CMK (cell line): ENCODE data around the gene PRDM16.

Experiments
- DNase-seq: peaks from one replicate; pipeline ENCODE4 v3.0.0-alpha.2; 2010; ENCODE audit warnings: low read depth

PRDM16 gene

DNA sequence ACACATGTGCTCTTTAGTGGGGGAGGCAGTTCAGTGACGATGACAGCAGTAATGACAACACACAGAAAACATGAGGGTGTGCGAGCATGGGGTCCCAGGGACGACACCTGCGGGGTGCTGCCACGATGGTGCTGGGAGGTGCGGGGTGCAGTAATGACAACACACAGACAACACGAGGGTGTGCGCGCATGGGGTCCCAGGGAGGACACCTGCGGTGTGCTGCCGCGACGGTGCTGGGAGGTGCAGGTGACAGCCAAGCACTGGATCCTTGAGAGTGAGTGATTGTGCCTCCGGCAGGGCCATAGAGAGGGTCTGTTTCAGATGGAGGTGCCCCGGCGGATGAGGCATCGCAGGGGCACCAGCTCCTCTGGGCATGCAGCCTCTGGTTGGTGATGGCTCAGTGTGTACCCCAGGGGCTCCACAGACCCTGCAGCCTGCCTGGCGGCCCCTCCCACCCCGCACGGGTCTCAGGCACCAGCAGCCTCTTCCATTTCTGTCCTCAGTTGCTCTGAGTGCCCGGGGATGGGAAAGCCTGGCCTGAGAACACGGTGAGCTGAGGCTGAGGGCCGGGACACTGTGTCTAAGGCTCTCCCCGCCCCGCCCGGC, 193.8 kb downstream of the PRDM16 start:
- DNase-seq: no peak

DNA sequence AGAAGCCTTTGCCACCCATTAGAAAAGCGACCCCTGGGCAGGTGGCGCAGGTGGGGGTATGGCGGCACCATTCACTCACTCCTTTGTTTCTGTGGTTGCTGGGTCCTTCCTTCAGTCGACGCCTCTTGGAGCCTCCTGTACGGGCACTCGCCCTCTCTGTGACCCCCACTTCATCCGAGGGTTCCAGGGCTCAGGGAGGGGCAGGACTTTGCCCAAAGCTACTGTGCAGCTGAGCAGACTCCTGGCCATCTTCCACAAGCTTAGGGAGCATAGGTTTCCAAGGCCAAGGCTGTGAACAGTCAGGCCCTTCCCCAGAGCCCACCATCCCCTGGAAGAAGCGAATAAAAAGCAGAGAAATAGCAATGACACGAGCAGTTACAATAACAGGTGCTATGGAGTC, 194.8 kb downstream of the PRDM16 start:
- no peak for DNase-seq

DNA sequence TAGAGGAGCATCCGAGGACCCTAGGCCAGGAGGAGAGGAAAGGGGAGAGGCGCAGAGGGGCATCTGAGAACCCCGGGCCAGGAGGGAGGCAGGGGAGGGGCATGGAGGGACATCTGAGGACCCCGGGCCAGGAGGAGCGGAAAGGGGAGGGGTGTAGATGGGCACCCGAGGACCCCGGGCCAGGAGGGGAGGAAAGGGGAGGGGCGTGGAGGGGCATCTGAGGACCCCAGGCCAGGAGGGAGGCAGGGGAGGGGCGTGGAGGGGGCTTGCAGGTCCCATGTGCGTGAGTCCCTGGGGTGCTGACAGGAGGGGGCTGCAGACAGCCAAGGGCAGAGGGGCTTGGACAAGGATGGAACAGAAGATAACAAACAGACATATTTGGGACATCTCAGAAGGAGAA, 195.5 kb downstream of the PRDM16 start:
- no peak for DNase-seq

DNA sequence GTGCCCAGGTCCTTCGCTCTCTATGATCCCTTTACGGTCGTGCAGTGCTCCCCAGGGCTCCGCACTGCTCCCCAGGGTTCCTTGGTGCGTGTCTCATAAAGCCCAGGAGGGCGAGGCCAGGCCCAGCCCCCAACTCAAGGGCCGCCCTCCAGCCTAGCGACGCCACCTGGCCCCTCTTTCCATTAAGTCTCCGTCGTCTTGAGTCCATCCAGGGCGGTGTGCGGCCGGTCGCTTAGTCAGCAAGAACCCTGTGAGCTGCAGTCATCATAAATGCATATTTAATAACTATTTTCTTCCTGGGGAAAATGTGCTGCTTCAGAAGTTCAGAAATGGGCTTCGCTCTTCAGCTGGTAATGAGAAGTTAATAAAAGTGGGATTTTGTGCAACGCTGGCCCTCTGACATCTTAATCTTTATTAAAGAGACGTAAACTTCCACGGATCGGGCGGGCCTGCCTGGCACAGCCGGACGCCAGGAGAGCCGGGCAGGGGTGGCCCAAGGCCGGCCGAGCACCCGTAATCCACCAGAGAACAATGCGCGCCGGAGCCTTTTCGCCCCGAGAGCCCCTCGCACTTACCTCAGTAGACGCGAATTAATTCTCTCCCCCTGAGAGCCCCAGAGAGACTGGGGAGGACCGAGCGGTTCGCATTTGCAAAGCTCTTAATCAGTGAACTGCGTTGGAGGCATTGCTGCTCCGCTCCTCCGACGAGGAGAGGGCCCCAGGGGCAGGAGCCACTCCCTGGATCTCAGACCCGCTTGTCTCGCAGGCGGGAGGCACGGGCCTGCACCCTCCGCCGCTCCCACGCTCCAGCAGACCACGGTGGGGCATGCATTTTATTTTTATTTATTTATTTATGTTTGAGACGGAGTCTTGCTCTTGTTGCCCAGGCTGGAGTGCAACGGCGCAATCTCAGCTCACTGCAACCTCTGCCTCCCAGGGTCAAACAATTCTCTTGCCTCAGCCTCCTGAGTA, 197.1 kb downstream of the PRDM16 start:
- no peak for DNase-seq

DNA sequence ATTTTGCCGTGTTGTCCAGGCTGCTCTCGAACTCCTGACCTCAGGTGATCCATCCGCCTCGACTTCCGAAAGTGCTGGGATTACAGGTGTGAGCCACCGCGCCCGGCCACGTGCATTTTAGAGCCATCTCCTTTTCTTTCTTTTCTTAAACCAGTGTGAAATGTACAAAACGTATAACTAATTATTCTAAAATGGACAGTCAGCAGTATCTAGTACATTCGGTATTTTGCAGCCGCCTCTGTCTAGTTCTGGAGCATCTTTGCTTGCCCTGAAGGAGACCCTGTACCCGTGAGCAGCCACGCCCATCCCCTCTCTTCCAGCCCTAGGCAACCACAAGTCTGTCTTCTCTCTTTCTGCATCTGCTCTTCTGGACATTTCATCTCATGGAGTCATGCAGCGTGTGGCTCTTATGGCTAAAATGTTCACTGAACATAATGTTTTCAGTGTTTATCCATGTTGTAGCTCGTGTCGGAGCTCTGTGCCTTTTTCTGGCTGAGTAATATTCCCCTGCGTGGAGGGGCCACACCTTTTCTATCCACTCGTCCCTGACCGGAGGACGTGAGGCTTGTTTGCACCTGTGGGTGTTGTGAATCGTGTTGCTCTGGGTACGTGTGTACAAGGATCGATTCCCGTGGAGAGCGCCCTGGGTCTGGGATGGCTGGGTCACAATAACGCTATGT, 198.0 kb downstream of the PRDM16 start:
- no peak for DNase-seq

DNA sequence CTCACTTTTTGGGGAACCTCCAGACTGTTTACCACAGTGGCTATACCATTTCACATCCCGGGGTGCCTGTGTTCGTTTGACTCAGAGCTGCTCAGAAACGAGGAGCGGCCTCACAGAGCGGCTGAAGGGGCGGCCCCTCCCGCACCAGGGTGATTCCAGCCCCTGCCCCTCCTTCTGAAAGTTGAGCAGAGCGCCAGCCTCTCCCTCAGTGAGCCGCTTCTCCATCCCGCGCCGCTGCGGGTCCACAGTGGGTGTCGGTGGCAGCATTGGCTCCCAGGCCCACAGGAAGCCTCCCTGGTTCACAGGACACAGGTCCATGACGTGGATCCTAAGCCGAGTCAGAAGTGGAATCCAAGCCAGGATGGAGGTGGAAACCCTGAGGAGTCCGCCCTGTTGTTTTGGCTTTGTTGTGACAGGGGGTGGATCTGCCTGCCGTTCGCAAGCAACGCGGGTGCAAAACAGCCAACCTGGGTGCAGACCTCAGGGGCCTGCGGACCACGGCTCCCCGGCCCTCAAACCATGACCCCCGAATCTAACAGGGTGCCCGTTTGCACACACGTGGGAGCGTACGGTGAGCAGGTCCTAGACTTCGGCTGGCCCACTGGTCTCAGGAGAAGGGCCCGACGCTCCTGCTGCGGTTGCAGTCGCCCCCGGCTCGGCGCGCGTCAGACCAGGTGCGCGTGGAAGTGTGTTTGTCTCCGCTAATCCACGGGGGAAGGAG, 198.7 kb downstream of the PRDM16 start:
- DNase-seq: no peak

DNA sequence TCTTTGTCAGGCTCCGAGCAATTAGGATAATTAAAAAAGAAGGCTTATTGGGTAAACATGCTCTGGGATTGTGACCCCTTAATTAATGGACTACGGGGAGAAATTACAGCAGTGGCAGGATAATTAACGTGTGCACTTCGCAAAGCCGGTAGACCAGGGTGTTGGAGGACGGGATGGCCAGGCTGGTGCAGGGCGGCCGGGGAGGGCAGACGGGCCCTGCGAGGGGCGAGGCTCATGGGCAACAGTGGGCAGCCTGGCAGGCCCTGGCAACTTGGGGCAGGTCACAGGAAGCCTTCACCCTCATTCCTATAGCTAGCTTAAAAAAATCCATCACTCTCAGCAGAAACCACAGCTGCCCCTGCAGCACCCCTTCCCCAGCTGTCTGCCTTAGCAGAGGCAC, 199.3 kb downstream of the PRDM16 start:
- no peak for DNase-seq

DNA sequence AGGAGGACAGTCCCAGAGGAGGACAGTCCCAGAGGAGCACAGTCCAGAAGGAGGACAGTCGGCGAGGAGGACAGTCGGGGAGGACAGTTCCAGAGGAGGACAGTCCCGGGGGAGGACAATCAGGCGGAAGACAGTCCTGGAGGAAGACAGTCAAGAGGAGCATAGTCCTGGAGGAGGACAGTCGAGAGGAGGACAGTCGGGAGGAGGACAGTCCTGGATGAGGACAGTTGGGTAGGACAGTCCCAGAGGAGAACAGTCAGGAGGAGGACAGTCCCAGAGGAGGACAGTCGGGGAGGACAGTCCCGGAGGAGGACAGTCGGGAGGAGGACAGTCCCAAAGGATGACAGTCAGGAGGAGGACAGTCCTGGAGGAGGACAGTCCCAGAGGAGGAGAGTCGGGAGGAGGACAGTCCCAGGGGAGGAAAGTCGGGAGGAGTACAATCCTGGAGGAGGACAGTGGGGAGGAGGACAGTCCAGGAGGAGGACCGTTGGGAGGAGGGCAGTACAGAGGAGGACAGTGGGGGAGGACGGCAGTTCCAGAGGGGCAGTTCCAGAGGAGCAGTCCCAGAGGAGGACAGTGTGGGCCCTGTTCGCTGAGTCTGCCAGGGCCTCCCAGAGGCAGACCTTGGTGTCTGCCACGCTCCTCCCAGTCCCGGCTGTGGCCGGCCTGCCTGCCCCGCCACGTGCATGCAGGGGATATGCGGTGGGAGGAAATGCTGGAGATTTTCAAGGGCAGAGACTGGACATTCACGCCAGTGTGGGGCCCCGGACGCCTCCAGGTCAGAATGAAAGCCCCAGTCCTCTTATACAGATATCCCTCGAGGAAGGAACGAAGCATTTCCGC, 201.6 kb downstream of the PRDM16 start:
- no peak for DNase-seq

DNA sequence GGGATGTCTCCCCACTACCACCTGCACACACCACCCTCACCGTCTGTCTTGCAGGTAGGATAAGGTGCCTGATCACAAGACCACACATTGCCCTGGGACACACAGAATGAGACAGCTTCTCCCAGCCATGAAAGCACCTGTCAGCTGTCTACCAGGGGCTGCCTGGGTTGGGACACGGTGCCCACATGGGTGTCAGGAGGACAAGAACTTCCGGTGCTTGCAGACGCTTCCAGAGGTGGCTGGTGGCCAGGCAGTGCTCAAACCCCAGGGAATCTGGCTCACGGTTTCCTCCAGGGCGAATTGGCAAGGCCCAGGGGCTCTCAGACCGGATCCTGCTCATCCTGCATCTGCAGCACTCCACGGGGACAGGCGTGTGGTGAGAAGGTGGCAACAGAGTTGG, 202.9 kb downstream of the PRDM16 start:
- no peak for DNase-seq

DNA sequence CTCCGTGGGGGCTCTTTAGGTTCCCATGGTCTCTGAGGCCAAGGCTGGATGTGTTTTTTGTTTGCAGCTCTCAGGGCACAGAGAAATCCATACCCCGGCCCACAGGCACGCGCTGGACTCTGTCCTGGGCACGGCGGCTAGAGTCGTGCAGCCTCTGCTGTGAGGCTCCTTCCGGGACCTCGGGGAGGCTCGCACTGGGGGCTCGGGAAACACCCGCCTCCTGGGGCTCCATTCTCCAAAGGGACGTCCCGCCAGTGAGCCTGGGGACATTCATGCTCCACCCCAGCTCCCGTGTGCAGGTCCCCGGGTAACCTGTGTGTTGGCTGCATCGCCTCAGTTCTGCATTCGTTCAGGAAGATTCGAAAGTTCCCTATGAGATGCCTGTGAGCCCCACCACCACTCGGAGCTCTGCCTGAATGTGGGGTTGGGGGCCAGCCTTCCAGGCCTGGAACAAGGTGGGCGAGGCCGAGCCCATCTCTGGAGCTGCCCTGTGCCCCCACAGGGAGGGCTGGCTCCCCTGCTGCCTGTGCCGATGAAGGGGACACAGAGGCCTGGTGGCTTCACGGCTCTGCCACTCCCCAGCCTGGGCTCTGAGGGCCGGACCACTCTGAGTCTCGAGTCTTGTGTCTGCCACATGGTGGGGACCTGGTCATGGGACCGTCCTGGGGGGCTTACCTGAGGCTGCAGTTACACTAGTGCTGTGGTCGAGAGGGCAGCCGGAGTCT, 203.5 kb downstream of the PRDM16 start:
- no peak for DNase-seq

DNA sequence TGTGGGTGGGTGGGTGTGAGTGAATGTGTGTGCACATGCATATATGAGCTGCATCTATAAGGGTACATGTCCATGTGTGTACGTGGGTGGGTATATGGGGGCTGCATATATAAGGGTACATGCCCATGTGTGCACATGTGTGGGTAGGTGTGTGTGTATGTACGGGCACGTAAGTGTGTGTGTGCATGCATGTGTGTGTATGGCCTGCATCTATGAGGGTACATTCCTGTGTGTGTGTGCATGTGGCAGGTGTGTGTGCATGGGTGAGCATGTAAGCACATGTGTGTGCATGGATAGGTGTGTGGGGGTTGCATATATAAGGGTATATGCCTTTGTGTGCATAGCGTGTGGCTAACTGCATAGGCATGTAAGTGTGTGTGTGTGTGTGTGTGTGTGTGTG, 204.4 kb downstream of the PRDM16 start:
- DNase-seq: no peak

DNA sequence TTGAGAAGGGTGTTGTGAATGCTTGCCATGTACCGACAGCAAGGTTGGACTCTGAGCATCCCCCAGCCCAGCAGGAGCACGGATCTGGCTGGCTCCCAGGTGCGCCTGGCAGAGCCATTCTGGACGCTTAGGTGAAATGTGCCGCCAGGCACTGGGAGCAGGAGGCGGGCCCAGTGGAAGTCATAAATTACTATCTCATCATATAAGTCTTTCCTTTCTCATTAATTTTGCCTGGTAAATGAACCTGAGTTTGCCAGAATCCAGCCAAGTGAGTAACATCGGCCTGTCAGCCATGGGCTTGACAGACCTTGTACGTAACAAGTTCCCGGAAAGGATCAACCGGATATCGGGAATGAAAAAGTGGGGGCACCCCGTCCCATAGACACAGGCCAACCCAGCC, 206.0 kb downstream of the PRDM16 start:
- no peak for DNase-seq

DNA sequence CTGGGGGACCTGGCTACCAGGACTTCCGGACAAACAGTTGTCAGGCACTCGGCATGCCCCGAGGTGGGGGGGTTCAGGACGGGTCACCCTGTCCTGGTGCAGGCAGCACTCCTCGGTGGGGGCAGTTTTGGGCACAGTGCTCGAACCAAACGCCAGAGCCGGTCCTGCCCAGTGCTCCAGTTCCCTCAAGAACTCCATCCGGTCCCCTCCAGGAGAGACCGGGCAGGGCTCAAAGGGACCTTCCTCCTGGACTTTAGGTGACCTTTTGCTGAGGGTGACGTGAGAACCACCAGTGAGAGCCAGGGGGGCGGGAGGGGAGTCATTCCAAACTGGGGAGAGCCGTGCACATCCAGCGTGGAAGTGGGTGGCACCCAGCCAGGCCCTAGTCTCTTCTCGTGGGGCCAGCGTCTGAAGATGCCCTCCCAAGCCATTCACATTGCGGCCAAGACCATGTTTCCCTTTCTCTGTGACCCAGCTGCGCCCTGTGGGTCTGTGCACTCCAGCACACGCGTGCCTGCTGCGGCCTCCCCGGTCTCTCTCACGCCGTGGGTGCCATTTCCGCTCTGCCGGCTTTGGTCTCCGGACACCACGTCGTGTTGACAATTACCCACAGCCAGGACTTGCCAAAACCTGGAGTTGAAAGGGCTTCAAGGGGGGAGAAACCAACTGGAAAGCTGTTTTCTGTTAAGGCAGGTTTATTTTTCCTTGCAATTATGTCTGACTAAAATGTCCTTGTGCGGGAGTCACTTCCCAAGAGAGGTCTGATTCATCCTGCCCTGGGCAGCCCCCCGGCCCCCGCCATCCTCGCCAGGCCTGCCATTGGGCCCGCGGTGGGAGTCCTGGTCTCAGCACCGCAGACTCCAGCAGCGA, 206.7 kb downstream of the PRDM16 start:
- DNase-seq: no peak

DNA sequence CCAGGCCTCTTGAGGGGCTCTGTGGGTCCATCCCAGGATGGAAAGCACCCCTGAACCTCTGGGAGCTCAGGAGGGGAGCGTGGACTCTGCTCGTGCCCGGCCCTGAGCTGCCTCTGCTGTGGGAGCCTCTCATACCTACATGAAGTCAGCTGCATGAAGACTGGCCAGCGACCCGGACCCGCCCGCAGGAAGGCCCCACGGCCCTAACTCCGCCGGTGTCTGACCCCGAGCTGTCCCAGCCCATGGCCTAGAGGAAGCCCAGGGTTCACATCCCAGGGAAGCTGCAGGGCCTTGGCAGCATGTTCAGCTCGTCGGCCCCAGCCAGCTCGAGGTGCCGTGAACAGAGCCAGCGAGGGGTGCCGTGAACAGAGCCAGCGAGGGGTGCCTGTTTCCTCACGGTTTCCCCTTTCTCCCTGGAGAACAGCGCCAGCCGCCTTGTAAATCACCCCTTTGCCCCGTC, 207.4 kb downstream of the PRDM16 start:
- no peak for DNase-seq

DNA sequence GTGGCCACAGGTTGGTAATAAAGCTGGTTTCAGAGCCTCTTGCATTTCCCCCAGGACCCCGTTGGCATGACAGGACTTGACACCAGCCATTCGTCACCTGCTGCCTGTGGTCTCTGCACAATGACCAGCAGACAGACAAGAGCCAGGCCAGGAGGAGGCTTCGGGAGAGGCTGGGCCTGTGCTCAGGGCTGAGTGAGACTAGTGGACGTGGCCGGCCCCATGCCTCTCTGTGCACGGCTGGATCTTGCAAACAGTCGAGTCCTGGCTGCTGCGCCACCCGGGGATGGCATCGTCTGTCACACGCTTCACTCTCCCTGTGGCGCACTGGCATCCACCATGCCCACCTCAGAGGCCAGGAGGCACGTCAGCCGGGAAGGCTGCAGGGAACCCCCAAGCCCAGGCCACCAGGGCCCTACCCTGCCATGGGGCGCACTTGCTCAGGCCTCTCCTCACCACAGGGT, 208.0 kb downstream of the PRDM16 start:
- no peak for DNase-seq

DNA sequence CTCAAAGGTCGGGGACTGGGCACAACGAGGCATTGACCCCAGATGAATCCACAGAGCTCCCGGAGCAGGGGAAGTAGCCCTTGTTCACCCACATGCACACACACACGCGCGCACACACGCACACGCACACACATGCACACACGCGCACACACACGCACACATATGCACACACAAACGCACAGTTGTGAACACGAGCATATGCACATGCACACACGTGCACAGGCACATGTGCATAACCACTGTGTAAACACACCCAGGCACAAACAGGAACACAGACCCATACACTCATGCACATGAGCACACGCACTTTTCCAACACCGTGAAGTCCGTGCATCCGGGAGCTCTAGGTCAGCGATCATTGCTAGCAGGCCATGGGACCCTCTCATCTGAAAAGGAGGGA, 208.6 kb downstream of the PRDM16 start:
- no peak for DNase-seq

DNA sequence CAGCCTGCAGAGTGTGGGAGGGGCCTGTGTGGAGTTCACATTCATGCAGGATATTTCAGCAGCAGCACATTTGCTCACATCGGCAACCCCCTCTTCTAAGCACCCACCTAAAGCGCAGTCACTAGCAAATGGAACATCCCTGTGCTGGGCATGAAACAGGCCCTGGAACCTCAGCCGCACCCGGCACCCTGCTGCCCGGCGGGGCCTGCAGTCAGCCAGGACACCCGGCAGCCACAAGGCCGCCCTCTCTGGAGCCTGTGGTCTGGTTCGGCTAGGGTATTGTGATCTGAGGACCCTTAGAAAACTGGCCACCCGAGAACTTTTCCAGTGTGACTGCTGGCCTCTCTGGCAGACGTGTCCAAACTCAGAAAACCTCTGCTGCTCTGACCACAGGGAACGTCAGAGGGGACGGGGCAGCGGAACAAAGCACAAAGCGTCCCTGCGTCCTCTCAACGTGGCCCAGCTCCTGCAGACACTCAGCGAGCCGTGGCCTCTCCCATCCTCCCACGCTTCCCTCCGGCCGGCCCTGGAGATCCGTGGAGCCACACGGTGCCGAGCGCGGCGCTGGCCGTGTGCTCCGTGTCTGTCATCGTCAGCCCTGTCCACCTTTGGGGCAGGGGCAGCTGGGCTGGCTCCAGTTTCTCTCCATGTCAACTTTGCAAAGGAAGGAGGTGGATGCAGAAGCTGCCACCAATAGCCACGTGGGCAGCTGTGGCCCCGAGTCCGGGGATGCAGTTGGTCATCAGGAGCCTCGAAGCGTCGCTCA, 209.6 kb downstream of the PRDM16 start:
- no peak for DNase-seq

DNA sequence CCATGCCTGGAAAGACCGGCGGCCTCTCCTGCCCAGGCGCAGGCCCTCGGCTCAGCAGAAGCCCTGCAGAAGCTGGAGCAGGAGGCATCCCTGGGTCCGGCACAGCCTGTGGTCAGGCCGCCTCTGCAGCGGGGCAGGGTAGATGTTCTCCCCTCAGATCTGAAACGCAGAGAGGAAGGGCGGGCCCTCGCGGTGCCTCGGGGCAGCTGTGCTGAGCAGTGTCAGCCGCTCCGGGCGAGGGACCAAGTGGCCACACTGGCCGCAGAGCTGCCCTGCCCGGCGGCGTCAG, 210.1 kb downstream of the PRDM16 start:
- DNase-seq: no peak

DNA sequence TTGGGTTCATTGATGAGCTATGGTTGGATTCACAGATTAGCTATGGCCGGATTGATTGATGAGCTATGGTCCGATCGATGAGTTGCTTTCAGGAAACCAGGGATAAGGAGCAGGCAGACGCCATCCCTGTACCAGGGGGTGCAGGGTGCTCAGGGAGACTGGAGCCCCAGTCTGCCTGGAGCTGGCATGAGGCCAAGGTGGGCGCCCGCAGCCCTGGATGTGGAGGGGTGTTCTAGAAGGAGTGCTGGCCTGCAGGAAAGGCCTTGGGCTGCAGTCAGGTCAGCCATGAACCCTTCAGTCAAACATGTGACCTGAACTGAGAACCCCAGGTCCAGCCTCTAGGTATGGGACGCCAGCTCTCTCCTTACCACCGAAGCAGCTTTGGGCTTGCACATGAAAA, 212.7 kb downstream of the PRDM16 start:
- no peak for DNase-seq
